Measurements from ENCODE around the gene MAN1C1. TPM values are rescaled to one million over a fixed set of nuclear protein-coding genes. Genes with fewer than 3 reads are reported as not detected.

MAN1C1 gene
- total RNA-seq, 1 experiment from 2014 or later: 0.11 TPM

GRCh38 chr1:25650289-25650576, 33.6 kb downstream of the MAN1C1 start:
- no TSS peak for BruUV-seq (replicated peaks)
- Histone ChIP-seq H3K27ac (ENCODE audit: low read length) (no peak overlapping the region), H3K36me3 (ENCODE audit: low read depth, low read length) (no peaks in the 10 kb centered on the region), H3F3A (ENCODE audit: low read length, unreplicated experiment) (no peaks in the 10 kb centered on the region), H3K4me3 (ENCODE audit: low read length) (no peak overlapping the region), H3K9me3 (ENCODE audit: low read length) (no peaks in the 10 kb centered on the region), H3K27me3 (ENCODE audit: low read length) (peaks cover 5% of the 10 kb centered on the region), H2AFZ (ENCODE audit: low read length) (no peak overlapping the region), H4K20me1 (ENCODE audit: low read length) (no peaks in the 10 kb centered on the region), H3K9ac (ENCODE audit: low read length) (no peak overlapping the region), H3K79me2 (ENCODE audit: low read length) (no peaks in the 10 kb centered on the region), H3K4me1 (ENCODE audit: insufficient read depth, low read length) (no peaks in the 10 kb centered on the region), H3K9me2 (replicated peaks; ENCODE audit: low read length) (no peaks in the 10 kb centered on the region), H3K4me2 (ENCODE audit: low read length) (no peak overlapping the region)
- intact Hi-C loops (cut with micrococcal nuclease): no loop called here
- ATAC-seq (no peak), DNase-seq (no peak)
- no peak for TF ChIP-seq EZH2phosphoT487 (IDR thresholded peaks at IDR 0.05; ENCODE audit: borderline replicate concordance, low read length)
- no peak for TF ChIP-seq EZH2 (IDR thresholded peaks at IDR 0.05; ENCODE audit: low read length, unreplicated experiment)
- no peak for TF ChIP-seq CTCF (conservative IDR thresholded peaks at IDR 0.05; ENCODE audit: low read depth, low read length)
- CTCF ChIA-PET: no interaction called here
- POLR2A ChIA-PET (ENCODE audit: unreplicated experiment): no interaction called here

- no peak overlapping the region for H2AFZ ChIP-seq (ENCODE audit: low read length)
- no peaks in the 10 kb centered on the region for H3K36me3 ChIP-seq (ENCODE audit: low read depth, low read length)
- H3K27me3 ChIP-seq (ENCODE audit: low read length): no peaks in the 10 kb centered on the region
- no TSS peak for BruUV-seq (replicated peaks)
- H3K9ac ChIP-seq (ENCODE audit: low read length): no peak overlapping the region
- ChIA-PET POLR2A (ENCODE audit: unreplicated experiment) (no interaction called here), CTCF (no interaction called here)
- H3K27ac ChIP-seq (ENCODE audit: low read length): no peak overlapping the region
- no peaks in the 10 kb centered on the region for H3F3A ChIP-seq (ENCODE audit: low read length, unreplicated experiment)
- intact Hi-C loops (cut with micrococcal nuclease): no loop called here
- no peak overlapping the region for H3K4me2 ChIP-seq (ENCODE audit: low read length)
- H3K79me2 ChIP-seq (ENCODE audit: low read length): no peaks in the 10 kb centered on the region
- no peaks in the 10 kb centered on the region for H3K9me3 ChIP-seq (ENCODE audit: low read length)
- DNase-seq: no peak
- H3K9me2 ChIP-seq (replicated peaks; ENCODE audit: low read length): no peaks in the 10 kb centered on the region
- TF ChIP-seq EZH2 (IDR thresholded peaks at IDR 0.05; ENCODE audit: low read length, unreplicated experiment): no peak
- TF ChIP-seq CTCF (conservative IDR thresholded peaks at IDR 0.05; ENCODE audit: low read depth, low read length): no peak
- no peak for TF ChIP-seq EZH2phosphoT487 (IDR thresholded peaks at IDR 0.05; ENCODE audit: borderline replicate concordance, low read length)
- no peaks in the 10 kb centered on the region for H3K4me1 ChIP-seq (ENCODE audit: insufficient read depth, low read length)
- no peak overlapping the region for H3K4me3 ChIP-seq (ENCODE audit: low read length)
- no peaks in the 10 kb centered on the region for H4K20me1 ChIP-seq (ENCODE audit: low read length)
- ATAC-seq: no peak
Measured at GRCh38 chr1:25651036-25651640, 34.5 kb downstream of the MAN1C1 start.

- Histone ChIP-seq H3K4me2 (ENCODE audit: low read length) (no peak overlapping the region), H3F3A (ENCODE audit: low read length, unreplicated experiment) (no peaks in the 10 kb centered on the region), H3K4me1 (ENCODE audit: insufficient read depth, low read length) (no peaks in the 10 kb centered on the region), H3K27ac (ENCODE audit: low read length) (no peak overlapping the region), H3K4me3 (ENCODE audit: low read length) (no peak overlapping the region), H3K9ac (ENCODE audit: low read length) (no peak overlapping the region), H3K9me3 (ENCODE audit: low read length) (no peaks in the 10 kb centered on the region), H4K20me1 (ENCODE audit: low read length) (no peaks in the 10 kb centered on the region), H3K9me2 (replicated peaks; ENCODE audit: low read length) (no peaks in the 10 kb centered on the region), H3K27me3 (ENCODE audit: low read length) (no peaks in the 10 kb centered on the region), H2AFZ (ENCODE audit: low read length) (no peak overlapping the region), H3K36me3 (ENCODE audit: low read depth, low read length) (no peaks in the 10 kb centered on the region), H3K79me2 (ENCODE audit: low read length) (no peaks in the 10 kb centered on the region)
- POLR2A ChIA-PET (ENCODE audit: unreplicated experiment): interaction anchor here (0.6 kb wide), 1 partner anchor 34 kb away, joined by 3 read pairs; no protein-coding TSS in a partner anchor
- DNase-seq (no peak), ATAC-seq (no peak)
- CTCF ChIA-PET: no interaction called here
- no TSS peak for BruUV-seq (replicated peaks)
- TF ChIP-seq EZH2 (IDR thresholded peaks at IDR 0.05; ENCODE audit: low read length, unreplicated experiment) (no peak), CTCF (conservative IDR thresholded peaks at IDR 0.05; ENCODE audit: low read depth, low read length) (no peak)
- intact Hi-C loops (cut with micrococcal nuclease): no loop called here
Measured at GRCh38 chr1:25651824-25652741, 35.5 kb downstream of the MAN1C1 start.
